Limb (tissue), 2 donors: Measurements from ENCODE around the gene ETS2.

Source experiments
- DNase-seq, 2 donors: peaks; one replicate each; pipeline ENCODE4 v3.0.0-alpha.2; 2016; ENCODE audit errors: extremely low spot score in 2 of 2

ETS2 gene

DNA sequence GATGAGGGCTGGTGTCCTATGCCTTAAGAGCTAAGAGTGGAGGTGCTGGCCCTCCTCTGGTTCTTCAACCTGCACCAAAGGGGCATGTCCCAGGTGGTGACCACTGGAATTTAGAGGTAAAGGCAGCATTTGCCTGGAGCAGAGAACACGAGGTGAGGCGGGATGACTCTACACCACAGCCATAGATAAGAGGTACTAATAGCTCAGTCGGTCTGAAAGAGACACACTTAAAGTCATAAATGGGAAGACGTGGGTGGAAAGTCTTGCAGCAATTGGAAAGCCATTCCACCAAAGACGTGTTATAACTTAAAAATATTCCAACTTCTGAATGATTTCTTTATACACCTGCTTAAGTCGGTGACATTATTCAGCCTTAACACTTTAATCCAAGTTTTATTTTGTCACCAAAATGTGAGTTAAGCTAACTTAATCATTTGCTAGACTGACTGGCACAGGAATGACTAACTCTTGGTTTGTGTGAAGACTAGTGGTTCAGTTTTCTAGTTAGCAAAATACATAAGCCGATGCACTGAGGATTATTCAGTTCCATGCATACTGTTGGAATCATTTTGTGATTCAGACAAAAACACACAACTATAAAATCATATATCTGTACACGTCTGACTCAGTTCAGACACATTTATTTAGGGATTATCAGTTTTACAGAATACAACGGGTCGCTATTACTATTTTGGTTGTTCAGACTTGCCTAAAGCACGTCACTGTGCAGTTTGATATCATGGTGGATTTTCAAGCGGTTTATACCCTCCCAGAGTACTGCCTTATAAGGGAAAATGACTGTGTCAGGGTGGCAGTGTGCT, 4.6 kb upstream of the ETS2 start:
- DNase-seq: no peak

DNA sequence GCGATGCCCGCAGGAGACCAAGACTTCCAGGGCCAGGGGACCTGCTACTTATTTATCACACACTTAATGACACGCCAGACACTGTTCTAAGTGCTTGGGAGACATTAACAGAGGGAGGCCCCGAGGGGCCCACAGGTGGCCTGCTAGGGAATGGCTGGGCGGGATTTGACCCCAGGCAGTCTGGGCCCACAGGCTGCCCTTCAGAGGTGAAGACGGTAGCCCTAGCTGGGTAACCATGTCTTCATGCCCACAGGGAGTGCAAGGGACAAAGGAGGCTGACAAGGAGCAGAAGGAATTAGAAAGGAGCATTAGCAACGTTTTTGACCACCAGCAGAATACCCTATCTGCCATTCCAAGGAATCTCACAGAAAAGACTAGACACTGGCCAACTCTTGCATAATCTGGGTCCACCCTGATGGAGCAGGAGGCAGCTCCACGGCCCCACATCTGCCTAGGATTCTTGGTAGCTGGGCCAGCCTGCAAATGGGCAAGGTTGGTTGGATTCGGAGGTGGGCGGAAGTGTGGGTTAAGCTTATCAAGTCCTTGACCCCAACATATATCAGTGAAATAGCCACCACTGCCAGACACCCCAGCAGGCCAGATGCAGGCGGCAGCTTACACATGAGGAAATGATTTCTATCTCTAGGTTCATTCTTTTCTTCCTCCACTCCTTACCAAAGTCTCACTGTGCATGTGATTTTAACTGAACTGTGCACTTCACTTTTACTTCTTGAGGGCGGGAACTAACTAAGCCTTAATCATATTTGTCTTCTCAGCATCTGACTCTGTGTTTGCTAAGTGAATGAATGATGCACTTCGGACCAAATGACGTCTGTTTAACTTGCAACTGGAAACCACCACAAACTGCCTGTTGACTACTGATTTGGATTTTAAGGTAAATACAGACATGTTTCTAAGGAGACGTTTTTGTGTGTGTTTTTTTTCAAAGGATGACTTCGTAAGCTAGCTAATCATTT, 3.4 kb upstream of the ETS2 start:
- DNase-seq: no peak

DNA sequence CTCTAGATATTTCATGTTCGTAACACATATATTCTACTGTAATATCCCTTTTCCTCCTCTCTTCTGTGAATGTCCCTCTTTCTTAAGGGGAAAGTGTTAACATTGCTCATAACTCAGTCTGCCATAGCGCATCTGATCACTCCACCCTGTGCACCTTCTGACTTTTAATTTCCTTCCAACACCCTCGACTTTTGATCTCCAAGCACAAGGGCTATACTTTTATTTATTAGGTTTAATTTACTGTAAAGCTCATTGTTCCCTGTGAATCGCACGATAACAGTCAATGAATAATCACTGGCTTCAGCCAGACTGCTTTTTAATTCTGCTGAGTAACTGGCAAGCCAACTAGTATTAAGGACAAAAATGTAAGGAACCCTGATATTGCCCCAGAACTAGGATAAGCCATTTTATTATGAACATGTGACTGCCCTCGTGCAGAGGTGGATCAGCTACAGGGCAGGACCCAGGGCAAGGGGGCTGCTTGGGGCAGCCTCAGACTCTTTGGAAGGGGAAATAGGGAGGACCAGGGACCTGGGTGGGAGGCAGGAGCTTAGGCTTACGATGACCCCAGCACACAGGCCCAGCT, 2.6 kb upstream of the ETS2 start:
- DNase-seq: no peak

DNA sequence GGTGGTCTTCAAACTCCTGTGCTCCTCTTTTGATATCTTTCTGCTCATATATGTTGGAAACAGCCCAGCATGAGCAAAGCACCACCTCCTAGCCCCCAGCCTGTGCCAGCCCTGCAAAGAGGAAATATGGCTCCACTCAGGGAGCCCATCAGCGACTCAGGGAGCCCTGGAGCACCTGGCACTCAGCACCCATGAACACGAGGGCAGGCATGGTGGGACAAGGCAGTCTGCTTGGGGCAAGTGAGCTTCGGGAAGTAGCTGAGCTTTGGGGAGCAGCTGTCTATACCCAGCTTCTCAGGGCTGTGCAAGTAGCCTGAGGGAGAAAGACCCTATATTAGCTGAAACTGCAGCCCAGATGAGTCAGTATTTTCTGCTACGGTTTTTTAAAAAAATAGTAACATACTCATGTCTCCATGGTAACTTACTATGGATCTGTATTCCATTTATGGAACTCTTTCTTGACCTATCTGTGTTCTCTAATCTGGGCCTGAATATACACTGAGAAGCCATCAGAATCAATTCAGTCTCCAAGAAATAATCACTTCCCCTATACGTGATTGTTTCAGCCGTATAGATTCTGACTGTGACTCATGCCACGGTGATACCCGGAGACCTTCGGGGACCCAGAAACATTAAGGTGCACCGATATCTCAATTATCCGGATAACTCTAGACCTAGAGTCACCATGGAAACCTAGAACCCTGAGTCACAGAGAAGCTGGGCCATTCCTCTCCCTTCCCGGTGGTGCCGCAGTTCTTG, 1.5 kb upstream of the ETS2 start:
- DNase-seq: no peak

DNA sequence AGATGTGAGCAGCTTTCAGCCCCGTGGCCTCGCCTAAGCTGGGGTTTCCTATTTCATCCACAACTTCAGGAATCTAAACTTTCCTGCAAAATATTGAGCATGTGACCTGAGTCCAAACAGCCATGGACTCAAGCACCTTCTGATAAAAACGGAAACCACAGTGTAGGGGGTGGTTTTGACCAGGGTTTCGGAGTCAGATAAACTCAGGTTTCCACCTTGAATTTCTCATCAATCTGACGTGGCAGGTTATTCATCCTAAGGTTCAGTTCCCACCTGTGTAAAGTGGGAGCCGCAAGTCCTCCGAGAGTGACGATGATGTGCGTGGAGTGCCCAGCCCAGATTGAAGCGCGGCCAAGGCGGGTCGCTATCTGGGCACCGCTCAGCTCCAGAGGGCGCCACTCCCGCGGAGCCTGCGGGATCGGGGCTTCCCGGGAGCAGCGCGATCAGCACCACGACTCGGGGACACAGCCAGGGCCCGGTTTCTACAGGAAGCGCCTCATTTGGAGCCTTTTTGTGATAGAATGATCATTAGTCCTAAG, 871 bp upstream of the ETS2 start:
- DNase-seq: peak; percentile 57 to 80

DNA sequence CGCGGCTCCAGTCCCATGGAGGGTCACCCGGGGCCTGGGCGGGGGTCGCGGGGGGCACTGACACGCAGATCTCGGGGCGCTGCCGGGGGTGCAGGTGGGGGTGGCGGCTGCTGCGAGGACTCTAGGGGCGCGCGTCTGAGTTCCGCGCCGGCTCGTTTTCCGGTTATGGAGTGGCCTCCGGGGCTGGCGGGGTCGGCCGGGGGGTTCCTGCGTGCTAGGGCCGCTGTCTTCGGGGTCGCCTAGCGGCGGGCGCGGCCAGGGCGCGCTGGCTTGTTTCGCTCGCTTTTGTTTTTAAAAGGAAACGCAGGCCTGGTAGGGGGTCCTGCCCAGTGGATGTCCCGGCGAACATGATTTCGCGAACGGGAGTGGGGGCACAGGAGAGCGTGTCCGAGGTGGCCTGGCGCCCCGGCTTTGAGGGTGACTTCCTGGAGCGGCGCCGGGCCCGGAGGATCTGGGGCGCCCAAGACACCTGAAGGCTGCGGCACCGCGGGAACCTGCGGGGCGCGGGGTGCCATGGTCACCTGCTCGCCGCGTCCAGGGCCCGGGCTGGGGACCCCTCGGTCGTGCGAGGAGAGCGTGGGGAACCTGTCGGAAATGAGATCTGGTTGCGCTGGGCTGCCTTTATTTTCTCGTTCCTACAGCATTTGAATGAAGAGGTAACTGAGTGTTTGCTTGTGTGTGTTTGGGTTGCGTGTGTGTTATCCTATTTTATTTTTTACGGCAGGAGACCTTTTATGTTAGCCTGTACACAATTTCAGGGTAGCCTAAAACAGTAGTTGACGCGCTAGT, 618 bp downstream of the ETS2 start:
- DNase-seq: peak in 1 of 2 donors; percentile 73

DNA sequence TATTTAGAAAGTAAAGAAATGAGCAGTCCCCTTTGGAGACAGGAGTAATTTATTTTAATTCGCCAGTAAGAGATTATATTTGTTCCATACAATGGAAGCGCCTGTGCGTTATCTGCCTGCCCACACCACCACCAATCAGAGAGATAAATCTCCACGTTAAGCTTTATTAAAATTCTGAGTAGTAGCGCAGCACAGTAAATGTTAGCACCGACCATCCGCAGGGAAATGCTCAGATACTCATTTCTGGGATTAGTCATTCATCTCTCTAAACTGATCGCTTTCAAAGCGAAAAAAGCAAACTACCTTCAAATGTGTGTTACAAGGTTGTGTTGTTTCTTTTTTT, 1.2 kb downstream of the ETS2 start:
- no peak for DNase-seq

DNA sequence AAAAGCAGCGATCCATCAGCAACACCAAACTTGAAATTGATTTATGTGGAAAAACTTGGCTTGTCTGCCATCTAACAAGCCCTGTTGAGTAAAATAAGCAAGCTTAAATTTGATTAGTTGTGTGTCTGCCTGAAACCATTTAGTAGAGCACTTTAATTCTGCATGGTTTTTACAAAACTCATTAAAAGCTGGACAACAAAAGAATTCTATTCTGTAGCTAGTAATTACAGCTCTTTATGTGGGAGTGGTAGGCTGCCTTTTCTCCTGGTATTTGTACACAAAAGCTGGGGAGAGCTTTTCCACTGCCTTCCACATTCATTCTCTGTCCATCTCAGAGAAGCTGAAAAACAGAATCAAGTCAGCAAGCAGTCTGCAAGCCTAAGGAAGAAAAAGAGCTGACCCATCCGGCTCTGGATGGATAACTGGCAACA, 1.7 kb downstream of the ETS2 start:
- DNase-seq: no peak

DNA sequence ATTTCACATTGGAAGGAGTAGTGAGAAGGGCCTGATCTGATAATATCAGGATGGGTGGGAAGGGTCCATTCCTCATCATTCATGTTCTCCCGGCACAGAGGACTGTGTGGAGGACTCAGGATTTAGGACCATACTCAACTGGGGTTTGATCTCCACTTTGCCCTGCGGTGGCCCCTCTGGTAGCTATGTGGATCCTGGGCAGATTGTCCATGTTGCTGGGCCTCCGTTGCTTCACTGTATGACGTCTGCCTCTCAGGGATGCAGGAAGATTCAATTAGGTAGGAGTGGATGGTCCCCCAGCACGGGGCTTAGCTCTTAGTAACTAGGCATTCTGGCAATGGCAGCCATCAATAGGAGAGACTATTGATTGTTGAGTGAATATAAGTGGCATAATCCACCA, 2.3 kb downstream of the ETS2 start:
- no peak for DNase-seq

DNA sequence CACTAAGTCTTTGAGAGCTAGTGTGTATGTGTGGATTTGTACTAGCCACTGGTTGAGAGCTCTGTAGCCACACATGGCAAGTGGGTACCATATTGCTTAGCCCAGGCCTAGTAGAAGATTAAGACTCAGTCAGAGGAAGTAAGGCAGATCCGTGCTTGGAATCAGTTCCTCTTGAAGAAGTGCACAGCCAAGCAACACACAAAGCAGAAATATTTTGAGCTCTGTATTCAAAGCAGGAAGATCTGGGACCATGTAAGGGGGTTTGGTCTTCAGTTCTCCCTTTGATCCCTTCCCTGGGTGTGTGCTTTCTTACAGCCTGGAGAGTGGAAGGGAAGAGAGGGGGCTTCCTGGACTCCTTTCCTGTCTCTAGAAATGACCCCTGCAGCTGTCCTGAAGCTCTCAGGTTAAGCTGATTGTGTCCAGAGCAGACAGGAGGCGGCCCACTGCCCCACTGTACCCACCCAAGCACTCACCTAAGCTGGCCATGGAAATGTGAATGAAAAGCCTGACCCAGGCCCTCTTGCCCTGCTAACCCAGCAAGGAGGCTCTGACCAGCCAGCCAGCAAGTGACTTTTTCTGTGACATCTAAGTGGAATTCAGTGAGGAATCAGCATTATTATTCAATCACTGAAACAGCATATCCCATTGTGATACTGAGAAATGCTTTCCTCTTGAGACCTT, 3.6 kb downstream of the ETS2 start:
- no peak for DNase-seq

DNA sequence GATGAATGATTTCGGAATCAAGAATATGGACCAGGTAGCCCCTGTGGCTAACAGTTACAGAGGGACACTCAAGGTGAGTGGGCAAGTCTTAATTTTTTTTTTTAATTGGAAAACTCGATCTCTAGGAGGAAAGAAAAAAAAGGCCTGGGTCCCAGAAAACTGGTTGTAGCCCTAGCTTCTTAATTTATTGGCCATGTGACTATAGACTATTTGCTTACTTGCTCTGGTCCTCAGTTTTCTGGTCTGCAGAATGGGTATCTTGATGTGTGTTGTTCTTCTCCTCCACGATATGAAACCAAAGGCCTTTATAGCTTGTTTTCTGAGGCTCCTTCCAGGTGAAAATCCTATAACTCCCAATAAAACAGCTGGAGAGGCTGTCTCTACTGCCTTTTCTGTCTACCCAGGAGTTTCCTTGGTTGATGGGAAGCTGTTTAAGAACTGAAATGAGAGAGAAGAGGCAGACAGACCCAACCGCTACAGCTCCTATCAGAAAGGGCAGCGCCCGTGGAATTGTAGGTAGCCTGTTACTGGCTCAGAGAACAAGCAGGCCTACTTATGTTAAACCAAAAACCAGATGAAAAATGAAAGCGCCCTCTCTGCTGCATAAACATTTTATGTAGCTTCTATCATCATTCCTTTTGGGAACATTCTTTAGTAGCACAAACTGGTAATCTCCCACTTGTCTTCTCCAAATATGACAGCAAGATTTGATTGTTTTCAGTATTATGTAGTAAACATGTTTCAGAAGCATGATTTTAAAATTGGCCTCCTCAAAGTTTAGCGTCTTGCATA, 4.5 kb downstream of the ETS2 start:
- no peak for DNase-seq

DNA sequence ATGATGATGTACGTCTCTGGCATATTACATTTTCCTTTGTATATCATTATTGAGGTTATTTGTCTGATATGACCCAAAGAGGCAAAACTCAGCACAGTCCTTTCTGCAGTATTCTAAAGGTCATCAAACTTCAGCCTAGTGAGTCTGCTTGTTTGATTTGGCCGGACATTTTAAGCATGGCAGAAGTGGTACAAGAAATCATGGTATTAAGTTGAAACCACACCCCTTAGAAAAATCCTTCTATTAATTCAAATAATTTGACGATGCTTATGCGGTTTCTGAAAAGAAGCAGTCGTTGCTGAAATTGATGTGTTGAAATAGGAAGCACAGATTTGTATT, 5.1 kb downstream of the ETS2 start:
- no peak for DNase-seq

DNA sequence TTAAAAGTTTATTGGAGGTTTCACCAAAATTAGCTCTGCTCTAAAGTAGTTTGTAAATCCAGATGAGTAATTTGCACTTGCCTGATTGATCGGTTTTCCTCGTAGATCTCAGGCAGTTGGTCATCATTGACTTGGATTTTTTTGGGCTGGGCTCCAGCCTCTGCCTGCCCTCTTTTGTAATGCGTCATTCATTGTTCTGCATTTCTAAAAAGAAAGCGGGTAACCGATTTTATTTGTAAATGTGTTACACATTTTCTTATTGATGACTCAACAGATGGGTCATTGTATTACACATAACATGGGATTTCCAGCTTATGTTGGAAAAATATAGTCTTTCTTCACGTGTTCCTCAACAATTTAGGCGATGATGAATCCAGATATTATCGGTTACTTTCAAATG, 5.5 kb downstream of the ETS2 start:
- DNase-seq: no peak

DNA sequence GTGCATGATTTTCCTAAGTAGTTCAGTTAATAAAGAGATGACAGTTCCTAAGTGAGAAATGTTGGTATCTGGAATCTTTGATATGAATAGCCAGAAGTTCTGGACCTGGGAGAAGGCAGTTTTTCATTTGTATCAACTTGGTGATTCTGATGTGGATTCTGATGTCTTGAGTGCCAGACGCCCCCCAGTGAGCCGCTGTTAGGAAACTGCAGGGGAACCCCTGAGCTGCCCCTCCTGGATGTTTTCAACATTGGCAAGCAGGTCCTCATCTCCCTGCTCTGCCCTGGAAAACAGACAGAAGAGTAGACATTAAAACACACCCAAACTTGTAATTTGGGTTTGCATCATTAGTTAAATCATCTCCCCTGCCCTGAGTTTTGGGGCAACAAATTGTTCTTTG, 7.4 kb downstream of the ETS2 start:
- DNase-seq: no peak

DNA sequence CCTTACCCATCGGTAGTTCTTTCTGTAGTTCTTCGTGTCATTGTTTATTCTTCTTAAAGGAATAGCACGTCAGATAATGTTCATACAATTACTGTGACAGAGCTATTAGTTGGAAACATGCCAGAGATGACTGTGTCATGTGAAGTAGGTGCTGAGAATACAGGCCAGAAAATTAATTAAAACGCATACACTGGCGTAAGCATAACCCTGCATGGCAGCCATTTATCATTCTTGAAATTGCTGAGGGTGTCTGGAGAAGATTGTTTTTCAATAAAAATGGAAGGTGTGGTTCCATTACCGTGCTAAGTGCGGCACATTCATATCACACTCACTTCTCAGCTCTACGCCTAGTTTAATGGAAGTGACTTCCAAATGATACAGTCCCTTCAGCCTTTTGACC, 7.8 kb downstream of the ETS2 start:
- no peak for DNase-seq

DNA sequence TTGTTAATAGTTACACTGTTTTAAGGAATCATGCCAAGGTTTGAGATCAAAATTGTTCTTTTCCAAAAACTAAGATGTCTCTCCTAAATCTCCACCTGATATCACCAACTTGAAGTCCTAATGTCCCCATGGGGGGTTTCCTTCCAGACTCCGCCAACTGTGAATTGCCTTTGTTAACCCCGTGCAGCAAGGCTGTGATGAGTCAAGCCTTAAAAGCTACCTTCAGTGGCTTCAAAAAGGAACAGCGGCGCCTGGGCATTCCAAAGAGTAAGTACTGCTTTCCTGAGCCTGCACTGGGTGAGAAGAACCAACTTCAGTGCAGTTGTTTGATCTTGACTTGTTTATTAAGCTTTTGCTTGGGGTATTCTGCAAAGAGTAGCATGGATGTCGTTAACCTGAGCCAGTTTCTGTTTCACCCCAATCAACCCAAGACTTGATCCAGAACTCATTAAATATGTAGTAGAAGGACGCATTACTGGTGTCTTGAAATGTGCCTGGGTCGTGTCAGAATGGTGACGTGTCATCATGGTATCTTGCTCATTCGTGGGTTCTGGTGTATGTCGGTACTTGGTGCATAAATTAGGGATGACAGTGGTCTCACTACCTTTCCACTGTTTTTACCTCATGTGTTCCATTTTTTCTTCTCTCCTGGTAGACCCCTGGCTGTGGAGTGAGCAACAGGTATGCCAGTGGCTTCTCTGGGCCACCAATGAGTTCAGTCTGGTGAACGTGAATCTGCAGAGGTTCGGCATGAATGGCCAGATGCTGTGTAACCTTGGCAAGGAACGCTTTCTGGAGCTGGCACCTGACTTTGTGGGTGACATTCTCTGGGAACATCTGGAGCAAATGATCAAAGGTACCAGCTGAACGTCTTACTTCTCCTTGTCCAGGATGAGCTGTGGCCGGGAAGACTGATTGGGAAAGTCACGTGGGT, 8.7 kb downstream of the ETS2 start:
- DNase-seq: no peak

DNA sequence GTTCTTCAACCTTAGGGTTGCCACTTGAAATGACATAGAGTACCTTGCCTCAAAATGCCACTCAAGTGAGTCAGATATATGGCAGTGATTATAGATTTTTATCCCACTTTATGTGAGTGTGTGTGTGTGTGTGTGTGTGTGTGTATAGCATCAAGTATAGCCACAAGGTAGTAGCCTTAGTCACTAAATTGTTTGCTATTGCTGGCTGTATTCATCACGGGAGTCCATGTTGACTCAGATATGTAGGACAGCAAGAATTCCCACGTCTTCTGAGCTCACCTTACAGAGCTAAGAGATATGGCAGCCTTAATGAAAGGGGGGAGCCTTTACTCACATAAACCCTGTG, 9.3 kb downstream of the ETS2 start:
- DNase-seq: no peak

DNA sequence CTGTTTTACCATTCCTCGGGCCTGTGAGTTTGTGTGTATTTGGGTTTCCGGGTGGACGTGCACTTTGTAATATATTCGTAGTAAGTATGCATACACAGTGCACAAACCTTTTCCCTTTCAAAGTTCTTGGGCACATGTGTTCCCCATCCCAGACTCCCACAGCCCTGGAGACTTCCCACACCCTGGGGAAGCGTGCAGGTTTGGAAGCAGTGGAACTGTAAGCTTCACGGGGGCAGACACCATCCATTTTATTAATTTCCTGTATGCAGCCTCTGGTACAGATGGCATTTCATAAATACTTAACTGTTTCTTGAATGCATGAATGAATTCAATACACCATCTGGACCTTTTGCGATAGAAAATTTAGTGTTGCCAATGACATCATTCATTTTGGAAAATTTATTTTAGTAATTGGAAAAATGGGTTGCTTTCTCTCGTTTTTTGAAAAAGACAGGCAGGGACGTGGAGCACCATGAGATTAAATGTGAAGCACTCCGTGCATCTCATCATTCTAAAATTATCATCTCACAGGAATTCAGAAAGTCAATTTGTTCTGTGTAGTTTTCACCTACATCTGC, 10.8 kb downstream of the ETS2 start:
- DNase-seq: no peak
